Muscle layer of duodenum (tissue), 2 donors: ENCODE data around the gene MYEOV.

ENCODE experiments used
- H3K27ac ChIP-seq: one replicate; pipeline ENCODE4 v1.7.0; 2013; ENCODE audit warnings: mild to moderate bottlenecking, low read length
- H3K27me3 ChIP-seq: one replicate; pipeline ENCODE4 v1.7.0; 2013; ENCODE audit warnings: low read depth, mild to moderate bottlenecking, control low read depth, low read length
- H3K36me3 ChIP-seq, 2 donors: one replicate each; pipeline ENCODE4 v1.7.0; 2013; ENCODE audit warnings: low read length in 2 of 2, control low read depth in 1 of 2, mild to moderate bottlenecking in 1 of 2; ENCODE audit not compliant: insufficient read depth in 2 of 2, control insufficient read depth in 1 of 2
- H3K4me1 ChIP-seq, 2 donors: one replicate each; pipeline ENCODE4 v1.7.0; 2013; ENCODE audit warnings: low read length in 2 of 2, mild to moderate bottlenecking in 2 of 2, control low read depth in 1 of 2, moderate library complexity in 1 of 2; ENCODE audit not compliant: insufficient read depth in 2 of 2, control insufficient read depth in 1 of 2
- H3K4me3 ChIP-seq, 2 donors: one replicate each; pipeline ENCODE4 v1.7.0; 2013; ENCODE audit warnings: low read length in 2 of 2, low read depth in 1 of 2, mild to moderate bottlenecking in 1 of 2
- H3K9me3 ChIP-seq, 2 donors: one replicate each; pipeline ENCODE4 v1.7.0; 2013; ENCODE audit warnings: low read length in 2 of 2, control low read depth in 1 of 2, mild to moderate bottlenecking in 1 of 2; ENCODE audit not compliant: control insufficient read depth in 1 of 2
- donor health status: healthy.

The MYEOV gene

GRCh38 chr11:69278091-69278867 is 15.7 kb upstream of the MYEOV start:
- Histone ChIP-seq H3K36me3 (no peaks in the 10 kb centered on the region), H3K27me3 (no peaks in the 10 kb centered on the region), H3K4me3 (no peak overlapping the region), H3K4me1 (no peaks in the 10 kb centered on the region), H3K9me3 (peaks cover 0 to 5% of the 10 kb centered on the region in 2 donors), H3K27ac (no peak overlapping the region)

GRCh38 chr11:69280451-69280850 is 13.5 kb upstream of the MYEOV start:
- no peaks in the 10 kb centered on the region for H3K36me3 ChIP-seq
- H3K9me3 ChIP-seq, result peaks cover 0 to 5% of the 10 kb centered on the region in 2 donors
- H3K4me1 ChIP-seq, result no peaks in the 10 kb centered on the region
- no peak overlapping the region for H3K27ac ChIP-seq
- H3K27me3 ChIP-seq, result no peaks in the 10 kb centered on the region
- H3K4me3 ChIP-seq, result no peak overlapping the region

GRCh38 chr11:69280994-69281393 is 13.0 kb upstream of the MYEOV start:
- H3K27ac ChIP-seq, result no peak overlapping the region
- no peaks in the 10 kb centered on the region for H3K4me1 ChIP-seq
- H3K27me3 ChIP-seq, result no peaks in the 10 kb centered on the region
- H3K36me3 ChIP-seq, result no peaks in the 10 kb centered on the region
- no peak overlapping the region for H3K4me3 ChIP-seq
- peaks cover 0 to 5% of the 10 kb centered on the region in 2 donors for H3K9me3 ChIP-seq

GRCh38 chr11:69283446-69283845 is 10.5 kb upstream of the MYEOV start:
- no peak overlapping the region for H3K27ac ChIP-seq
- H3K4me1 ChIP-seq, result no peaks in the 10 kb centered on the region
- H3K36me3 ChIP-seq, result no peaks in the 10 kb centered on the region
- peaks cover 0 to 5% of the 10 kb centered on the region in 2 donors for H3K9me3 ChIP-seq
- no peak overlapping the region for H3K4me3 ChIP-seq
- H3K27me3 ChIP-seq, result no peaks in the 10 kb centered on the region

GRCh38 chr11:69284081-69284511 is 9.9 kb upstream of the MYEOV start:
- no peaks in the 10 kb centered on the region for H3K4me1 ChIP-seq
- H3K27ac ChIP-seq, result no peak overlapping the region
- H3K9me3 ChIP-seq, result peaks cover 0 to 5% of the 10 kb centered on the region in 2 donors
- H3K36me3 ChIP-seq, result no peaks in the 10 kb centered on the region
- no peaks in the 10 kb centered on the region for H3K27me3 ChIP-seq
- no peak overlapping the region for H3K4me3 ChIP-seq

GRCh38 chr11:69285091-69285490 is 8.9 kb upstream of the MYEOV start:
- Histone ChIP-seq H3K4me3 (no peak overlapping the region), H3K27ac (no peak overlapping the region), H3K36me3 (no peaks in the 10 kb centered on the region), H3K9me3 (peaks cover 0 to 5% of the 10 kb centered on the region in 2 donors), H3K4me1 (no peaks in the 10 kb centered on the region), H3K27me3 (no peaks in the 10 kb centered on the region)

- Histone ChIP-seq H3K4me3 (no peak overlapping the region), H3K4me1 (no peaks in the 10 kb centered on the region), H3K27ac (no peak overlapping the region), H3K36me3 (no peaks in the 10 kb centered on the region), H3K27me3 (no peaks in the 10 kb centered on the region), H3K9me3 (peaks cover 0 to 5% of the 10 kb centered on the region in 2 donors)
Observed at GRCh38 chr11:69285766-69286165, 8.2 kb upstream of the MYEOV start.

GRCh38 chr11:69286374-69287371 is 7.3 kb upstream of the MYEOV start:
- H3K36me3 ChIP-seq, result no peaks in the 10 kb centered on the region
- no peaks in the 10 kb centered on the region for H3K4me1 ChIP-seq
- no peak overlapping the region for H3K27ac ChIP-seq
- no peak overlapping the region for H3K4me3 ChIP-seq
- H3K9me3 ChIP-seq, result peaks cover 0 to 5% of the 10 kb centered on the region in 2 donors
- no peaks in the 10 kb centered on the region for H3K27me3 ChIP-seq

- H3K27me3 ChIP-seq, result no peaks in the 10 kb centered on the region
- no peak overlapping the region for H3K27ac ChIP-seq
- H3K9me3 ChIP-seq, result no peaks in the 10 kb centered on the region
- no peak overlapping the region for H3K4me3 ChIP-seq
- H3K4me1 ChIP-seq, result peaks cover 0 to 2% of the 10 kb centered on the region in 2 donors
- no peaks in the 10 kb centered on the region for H3K36me3 ChIP-seq
Observed at GRCh38 chr11:69287968-69288882, 5.7 kb upstream of the MYEOV start.

- Histone ChIP-seq H3K36me3 (no peaks in the 10 kb centered on the region), H3K4me1 (peaks cover 0 to 7% of the 10 kb centered on the region in 2 donors), H3K9me3 (no peaks in the 10 kb centered on the region), H3K4me3 (no peak overlapping the region), H3K27me3 (no peaks in the 10 kb centered on the region), H3K27ac (no peak overlapping the region)
Observed at GRCh38 chr11:69288883-69289242, 5.1 kb upstream of the MYEOV start.
